KG1 (cell line): ENCODE results near the gene TEDDM1.
A peak's percentile ranks its signal among the peaks of the same experiment; 100 is the strongest.
"Not testable (repeated sequence)": the region's sequence is repeated elsewhere in the genome, so short reads cannot be mapped to it uniquely, and the experiment has no call there.

Source experiments
- DNase-seq: peaks from one replicate; lab custom pipeline; 2025; lab: John Stamatoyannopoulos, UW

TEDDM1 gene

GRCh38 chr1:182400567-182400966 lies at the start of gene TEDDM1:
Gene TEDDM1 (minus strand): TSS chr1:182400667. CDS start chr1:182400485, 182 bp downstream.
- DNase-seq, result no peak

DNA sequence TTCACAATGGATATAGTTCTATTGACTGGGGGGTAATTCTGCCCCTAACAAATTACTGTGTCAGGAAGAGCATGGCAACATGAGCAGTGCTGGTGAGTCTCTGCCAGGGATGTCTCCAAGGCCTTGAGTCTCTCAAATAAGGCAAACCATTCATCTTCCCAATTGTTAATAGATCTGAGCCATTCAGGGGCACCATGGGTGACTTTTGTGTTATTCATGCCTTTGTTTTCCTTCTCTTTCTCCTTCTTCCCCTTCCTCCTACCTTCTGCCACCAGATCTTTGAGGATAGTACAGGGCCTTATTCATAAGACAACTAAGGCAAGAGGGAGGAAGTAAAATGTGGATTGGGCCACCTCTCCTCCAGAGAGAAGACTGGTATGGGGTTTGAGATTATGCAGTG lies 49.6 kb upstream of the TEDDM1 start, which contains the start of gene RGSL1:
TSS of gene RGSL1 (plus strand) at position 60 of the 400 bp plus-strand sequence. CDS start at position 80, 20 bp downstream.
- no peak for DNase-seq

DNA sequence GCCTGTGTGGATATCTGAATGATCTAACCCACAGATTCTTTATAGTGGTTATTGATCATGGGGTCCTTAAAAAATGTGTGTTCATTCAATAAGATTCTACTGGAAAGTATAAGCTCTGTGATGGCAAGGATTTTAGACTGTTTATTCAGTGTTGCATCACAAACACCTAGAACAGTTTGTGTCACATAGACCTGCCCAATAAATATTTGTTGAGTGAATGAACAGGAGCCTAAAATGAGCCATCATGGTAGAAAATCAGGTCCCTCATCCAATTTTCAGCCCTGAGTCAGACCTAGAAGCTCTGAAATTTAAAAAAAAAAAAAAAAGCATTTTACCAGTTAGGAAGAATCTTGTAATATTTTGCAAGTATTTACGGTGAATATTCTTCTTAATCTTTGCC lies 47.2 kb upstream of the TEDDM1 start:
- DNase-seq, result no peak

GRCh38 chr1:182447124-182447523 lies 46.7 kb upstream of the TEDDM1 start:
- not testable (repeated sequence) for DNase-seq

DNA sequence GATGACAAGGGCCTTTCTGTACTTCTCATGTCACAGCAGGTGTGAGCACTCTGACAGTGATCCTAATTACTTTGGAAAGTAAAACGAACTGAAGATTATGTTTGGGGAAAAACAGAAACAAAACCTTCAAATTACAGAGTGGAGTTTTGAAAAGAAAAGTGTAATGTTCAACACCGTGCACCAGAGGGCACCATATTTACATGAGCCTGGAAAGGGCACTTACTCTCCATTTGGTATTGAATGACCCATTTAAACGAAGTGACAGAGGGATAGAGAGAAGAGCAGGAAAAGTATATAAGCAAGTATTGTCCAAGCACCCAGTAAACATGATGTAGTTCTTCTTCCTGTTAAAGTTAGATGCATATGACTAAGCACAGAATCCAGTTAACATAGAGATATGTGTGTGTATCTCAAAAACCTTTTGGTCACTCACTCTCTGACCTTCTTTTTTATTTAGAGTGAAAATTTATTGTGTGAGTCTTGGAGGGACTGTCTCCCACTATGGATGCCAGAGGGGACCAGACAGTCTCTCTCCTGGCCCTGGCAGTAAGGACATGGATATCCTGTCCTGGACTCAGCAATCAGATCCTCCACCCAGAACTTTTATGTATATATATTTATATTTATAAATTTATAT lies 45.7 kb upstream of the TEDDM1 start:
- DNase-seq, result peak; percentile 39

- no peak for DNase-seq
These were observed 44.0 kb upstream of the TEDDM1 start for GRCh38 chr1:182444497-182444896.

DNA sequence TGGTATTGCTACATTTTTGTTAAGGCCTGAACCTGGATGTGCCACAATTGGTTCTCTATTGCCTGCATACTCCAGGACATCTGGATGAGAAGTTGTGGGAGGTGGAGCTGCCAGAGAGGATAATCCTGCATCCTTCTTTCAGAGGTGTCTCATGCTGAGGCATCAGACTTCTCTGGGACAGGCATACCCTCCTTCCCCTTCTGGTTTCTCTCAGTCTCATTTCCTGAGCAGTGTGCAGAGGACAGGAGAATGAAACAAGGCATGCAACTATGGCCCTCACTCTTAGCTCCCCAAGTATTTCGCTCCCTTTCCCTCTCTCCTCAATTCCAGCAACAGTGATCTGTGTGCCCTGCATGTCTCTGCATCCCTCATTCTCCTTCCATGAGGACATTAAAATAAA lies 41.9 kb upstream of the TEDDM1 start:
- no peak for DNase-seq

DNA sequence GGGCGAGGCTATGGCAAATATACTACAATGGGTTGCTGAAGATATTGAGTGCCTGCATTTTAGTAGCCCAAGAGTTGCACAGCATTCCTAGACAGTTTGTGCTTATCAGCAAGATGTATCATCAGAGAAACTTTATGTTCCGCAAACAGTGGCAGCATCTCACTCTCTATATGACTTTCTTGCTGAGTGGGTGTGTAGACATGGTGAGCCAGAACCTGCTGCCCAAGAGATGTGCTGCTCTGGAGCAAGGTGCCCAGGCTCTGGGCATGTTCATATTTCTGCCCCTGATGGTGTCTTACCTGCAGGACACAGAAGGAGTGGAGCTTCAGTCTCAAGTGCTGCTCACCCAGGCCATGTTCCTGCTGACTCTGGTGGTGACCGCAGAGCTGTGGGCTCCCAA lies 41.3 kb upstream of the TEDDM1 start:
- no peak for DNase-seq

GRCh38 chr1:182438326-182438725 lies 37.9 kb upstream of the TEDDM1 start:
- DNase-seq, result no peak

- DNase-seq, result no peak
These were observed 33.1 kb upstream of the TEDDM1 start for GRCh38 chr1:182433580-182433979.

DNA sequence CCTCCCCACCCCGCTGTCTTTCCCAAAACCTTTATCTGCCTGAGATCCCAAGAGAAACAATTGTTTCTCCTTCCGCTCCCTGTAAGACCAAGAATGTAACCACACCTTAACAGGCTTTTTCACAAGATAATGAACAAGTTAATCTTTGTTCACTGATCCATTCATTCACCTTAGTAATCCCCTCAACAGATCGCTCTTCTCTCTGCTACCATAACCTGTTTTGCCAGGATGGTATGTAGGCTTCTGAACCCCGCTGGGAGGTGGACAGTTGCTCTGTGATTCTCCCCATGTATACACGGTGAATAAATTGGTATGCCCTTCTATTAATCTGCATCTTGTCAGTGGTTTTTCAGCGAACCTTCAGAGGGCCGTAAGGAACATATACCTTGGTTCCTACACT lies 30.8 kb upstream of the TEDDM1 start:
- DNase-seq, result no peak

- DNase-seq, result no peak
These were observed 30.0 kb upstream of the TEDDM1 start for GRCh38 chr1:182430263-182431068.

- DNase-seq, result no peak
These were observed 27.6 kb upstream of the TEDDM1 start for GRCh38 chr1:182428043-182428442.

- DNase-seq, result no peak
These were observed 26.3 kb upstream of the TEDDM1 start for GRCh38 chr1:182426442-182427430.

GRCh38 chr1:182415789-182416188 lies 15.3 kb upstream of the TEDDM1 start:
- no peak for DNase-seq

DNA sequence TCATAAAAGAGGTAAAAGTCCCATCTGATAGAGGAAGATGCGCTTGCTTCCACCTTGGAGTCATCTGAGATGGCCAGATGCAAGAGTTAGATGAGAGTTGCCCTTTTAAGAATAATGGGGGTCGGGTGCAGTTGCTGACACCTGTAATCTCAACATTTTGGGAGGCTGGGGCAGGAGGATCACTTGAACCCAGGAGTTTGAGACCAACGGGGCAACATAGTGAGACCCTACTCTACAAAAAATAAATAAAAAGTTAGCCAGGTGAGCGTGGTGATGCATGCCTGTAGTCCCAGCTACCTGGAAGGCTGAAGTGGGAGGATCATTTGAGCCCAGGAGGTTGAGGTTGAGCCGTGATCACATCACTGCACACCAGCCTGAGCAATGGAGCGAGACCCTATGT lies 13.5 kb upstream of the TEDDM1 start:
- DNase-seq, result no peak

DNA sequence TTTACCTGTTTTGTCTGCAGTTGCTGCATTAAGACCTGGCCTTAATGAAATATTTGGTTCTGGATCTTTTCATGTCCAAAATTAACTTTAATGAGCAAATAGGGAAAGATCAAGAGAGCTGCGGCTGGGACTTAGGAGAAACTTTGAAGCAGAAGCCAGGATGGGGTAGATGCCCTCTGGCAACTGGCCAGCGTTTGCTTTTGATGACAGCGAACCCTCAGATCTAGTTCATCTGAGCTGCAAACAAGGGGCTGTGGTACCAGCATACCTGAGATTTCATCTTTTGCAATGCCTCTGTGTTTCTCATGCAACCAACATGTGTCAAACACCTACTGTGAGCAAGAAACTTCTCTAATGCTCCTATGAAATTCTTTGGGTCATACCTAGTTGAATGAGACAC lies 13.0 kb upstream of the TEDDM1 start:
- no peak for DNase-seq

GRCh38 chr1:182410620-182411273 lies 10.3 kb upstream of the TEDDM1 start:
- DNase-seq, result no peak

GRCh38 chr1:182410138-182410537 lies 9.7 kb upstream of the TEDDM1 start:
- DNase-seq, result no peak

DNA sequence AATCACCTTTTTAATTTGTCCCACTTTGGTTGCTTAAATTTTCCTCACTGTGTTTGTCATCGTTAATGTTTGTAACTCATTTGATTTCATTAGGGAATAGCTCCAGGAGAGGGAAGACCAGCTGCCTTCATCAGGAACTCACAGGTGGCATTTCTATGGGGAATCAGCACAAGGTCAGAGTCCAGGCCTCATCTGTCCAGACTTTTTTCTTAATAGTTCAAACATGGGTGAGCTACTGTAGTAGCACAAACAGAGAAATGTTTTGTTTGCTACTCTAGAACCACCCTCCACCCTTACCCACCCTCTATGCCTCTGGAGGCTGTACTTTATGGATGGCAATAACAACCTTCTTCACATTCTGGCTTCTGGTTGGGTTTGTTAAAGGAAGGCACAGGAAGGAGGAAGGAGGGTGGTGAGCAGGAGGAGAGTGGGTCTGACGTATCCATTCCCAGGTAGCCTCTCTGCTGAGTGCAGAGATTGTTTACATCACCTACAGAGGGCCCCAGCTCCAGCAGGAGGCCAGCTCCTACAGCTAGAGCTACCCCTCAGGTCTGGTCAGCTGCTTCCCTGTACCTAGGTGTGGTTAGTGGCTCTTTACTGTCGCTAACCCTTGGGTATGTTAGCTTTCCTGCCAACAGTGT lies 8.1 kb upstream of the TEDDM1 start:
- DNase-seq, result no peak

DNA sequence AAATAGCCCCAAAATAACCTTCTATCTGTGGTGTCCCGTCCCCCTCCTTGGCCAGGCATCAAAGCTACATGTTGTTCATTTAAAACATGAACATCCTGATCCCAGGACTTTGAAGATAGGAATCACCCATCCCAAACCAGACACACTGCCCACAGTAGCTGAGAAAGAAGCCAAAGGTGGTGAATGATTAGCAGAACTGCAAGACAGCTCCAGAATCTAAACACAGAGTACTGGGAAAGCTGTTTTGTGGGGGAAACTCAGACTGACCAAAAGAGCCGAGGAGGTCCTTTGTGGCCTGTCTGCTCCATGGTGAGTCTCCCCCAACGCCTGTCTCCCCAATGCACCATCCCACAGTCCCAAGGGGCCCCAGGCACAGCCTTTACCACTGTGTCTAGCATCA lies 7.3 kb upstream of the TEDDM1 start:
- DNase-seq, result no peak
